H9 (cell line): Measurements from ENCODE around the gene MAEA. TPM values are rescaled to one million over a fixed set of nuclear protein-coding genes. Genes with fewer than 3 reads are reported as not detected.

ENCODE experiments used
- DNase-seq: peaks from one replicate; pipeline ENCODE4 v3.0.0-alpha.2; 2017
- H2AFZ ChIP-seq: one replicate; pipeline ENCODE4 v1.6.1; 2013; ENCODE audit warnings: mild to moderate bottlenecking, low read length, control low read depth, moderate library complexity
- H2AK5ac ChIP-seq: 2 replicates; pipeline ENCODE4 v1.6.1; 2013; ENCODE audit warnings: low read length, control low read depth, mixed read lengths; ENCODE audit not compliant: insufficient read length
- H2BK120ac ChIP-seq: one replicate; pipeline ENCODE4 v1.6.1; 2013; ENCODE audit warnings: low read depth, mild to moderate bottlenecking, low read length, control low read depth, inconsistent platforms; ENCODE audit not compliant: poor library complexity, severe bottlenecking
- H2BK12ac ChIP-seq: 2 replicates; pipeline ENCODE4 v1.6.1; 2013; ENCODE audit warnings: low read length, control low read depth, mixed read lengths, low read depth; ENCODE audit not compliant: insufficient read length
- H2BK15ac ChIP-seq: 2 replicates; pipeline ENCODE4 v1.6.1; 2013; ENCODE audit warnings: low read depth, low read length, control low read depth
- H2BK20ac ChIP-seq: one replicate; pipeline ENCODE4 v1.6.1; 2013; ENCODE audit warnings: low read depth, mild to moderate bottlenecking, low read length, control low read depth, inconsistent platforms; ENCODE audit not compliant: poor library complexity, severe bottlenecking
- H2BK5ac ChIP-seq: 2 replicates; pipeline ENCODE4 v1.6.1; 2013; ENCODE audit warnings: low read length, control low read depth, mixed read lengths; ENCODE audit not compliant: insufficient read length
- H3K14ac ChIP-seq: 2 replicates; pipeline ENCODE4 v1.6.1; 2013; ENCODE audit warnings: low read length, control low read depth; ENCODE audit not compliant: insufficient read depth
- H3K18ac ChIP-seq: 2 replicates; pipeline ENCODE4 v1.6.1; 2013; ENCODE audit warnings: low read depth, mild to moderate bottlenecking, mixed read lengths, low read length, control low read depth; ENCODE audit not compliant: insufficient read length
- H3K23ac ChIP-seq: 2 replicates; pipeline ENCODE4 v1.6.1; 2013; ENCODE audit warnings: low read length, control low read depth, mixed read lengths, low read depth; ENCODE audit not compliant: insufficient read length
- H3K23me2 ChIP-seq: 2 replicates; pipeline ENCODE4 v1.6.1; 2013; ENCODE audit warnings: low read depth, mild to moderate bottlenecking, mixed read lengths, low read length, control low read depth; ENCODE audit not compliant: insufficient read length, poor library complexity, severe bottlenecking
- H3K27ac ChIP-seq: 2 replicates; pipeline ENCODE4 v1.5.1; 2013; ENCODE audit warnings: low read length, control low read depth, mixed read lengths, low read depth; ENCODE audit not compliant: insufficient read length
- H3K27me3 ChIP-seq: 2 replicates; pipeline ENCODE4 v1.6.1; 2013; ENCODE audit warnings: low read length, control low read depth, inconsistent platforms; ENCODE audit not compliant: insufficient read depth
- H3K4ac ChIP-seq: 2 replicates; pipeline ENCODE4 v1.6.1; 2013; ENCODE audit warnings: low read depth, mild to moderate bottlenecking, control low read depth, inconsistent platforms, low read length, moderate library complexity
- H3K4me1 ChIP-seq: 2 replicates; pipeline ENCODE4 v1.6.1; 2013; ENCODE audit warnings: low read length, control low read depth, inconsistent platforms; ENCODE audit not compliant: insufficient read depth
- H3K4me2 ChIP-seq: 2 replicates; pipeline ENCODE4 v1.6.1; 2013; ENCODE audit warnings: low read length, control low read depth, mixed read lengths; ENCODE audit not compliant: insufficient read length, insufficient read depth
- H3K56ac ChIP-seq: 2 replicates; pipeline ENCODE4 v1.6.1; 2013; ENCODE audit warnings: low read depth, mild to moderate bottlenecking, mixed read lengths, low read length, control low read depth; ENCODE audit not compliant: insufficient read length
- H3K79me1 ChIP-seq: 2 replicates; pipeline ENCODE4 v1.6.1; 2013; ENCODE audit warnings: low read depth, mild to moderate bottlenecking, moderate library complexity, low read length, control low read depth, inconsistent platforms; ENCODE audit not compliant: insufficient read depth, poor library complexity, severe bottlenecking
- H3K79me2 ChIP-seq: 2 replicates; pipeline ENCODE4 v1.6.1; 2013; ENCODE audit warnings: low read length, control low read depth, inconsistent platforms; ENCODE audit not compliant: insufficient read depth
- H3K9ac ChIP-seq: 2 replicates; pipeline ENCODE4 v1.6.1; 2013; ENCODE audit warnings: low read length, control low read depth, mixed read lengths; ENCODE audit not compliant: insufficient read length; ENCODE audit errors: extremely low read depth
- H3K9me3 ChIP-seq: one replicate; pipeline ENCODE4 v1.6.1; 2013; ENCODE audit warnings: low read depth, low read length, inconsistent platforms; ENCODE audit not compliant: control insufficient read depth
- H3T11ph ChIP-seq: one replicate; pipeline ENCODE4 v1.6.1; 2013; ENCODE audit warnings: mild to moderate bottlenecking, low read length, control low read depth, inconsistent platforms
- H4K20me1 ChIP-seq: one replicate; pipeline ENCODE4 v1.6.1; 2013; ENCODE audit not compliant: control insufficient read depth, insufficient read length, insufficient read depth
- H4K5ac ChIP-seq: 2 replicates; pipeline ENCODE4 v1.6.1; 2013; ENCODE audit warnings: low read depth, mild to moderate bottlenecking, mixed read lengths, low read length, control low read depth; ENCODE audit not compliant: insufficient read length
- H4K8ac ChIP-seq: replicated peaks from 2 replicates; pipeline ENCODE4 v1.6.1; 2013; ENCODE audit warnings: low read length, control low read depth, mixed read lengths, low read depth; ENCODE audit not compliant: insufficient read length
- H4K91ac ChIP-seq: 2 replicates; pipeline ENCODE4 v1.6.1; 2013; ENCODE audit warnings: low read depth, mild to moderate bottlenecking, moderate library complexity, mixed read lengths, low read length, control low read depth; ENCODE audit not compliant: insufficient read length
- H3K27ac Mint-ChIP-seq, 3 experiments: 2 replicates in 2 of 3; 3 replicates in 1 of 3; pipeline ENCODE4 v1.8.0; 2020 to 2021; ENCODE audit warnings: mixed read lengths in 3 of 3, mild to moderate bottlenecking in 1 of 3, moderate library complexity in 1 of 3
- H3K27me3 Mint-ChIP-seq: 2 replicates; pipeline ENCODE4 v1.8.0; 2021; ENCODE audit warnings: low read depth, mild to moderate bottlenecking, moderate library complexity, mixed read lengths
- H3K36me3 Mint-ChIP-seq, 3 experiments: 2 replicates in 2 of 3; 3 replicates in 1 of 3; pipeline ENCODE4 v1.8.0; 2020 to 2021; ENCODE audit warnings: low read depth in 3 of 3, mixed read lengths in 3 of 3; ENCODE audit not compliant: insufficient read depth in 1 of 3
- H3K4me1 Mint-ChIP-seq, 2 experiments: 2 replicates each; pipeline ENCODE4 v1.8.0; 2020; ENCODE audit warnings: mixed read lengths in 2 of 2
- H3K4me3 Mint-ChIP-seq, 2 experiments: 2 replicates in 1 of 2; 3 replicates in 1 of 2; pipeline ENCODE4 v1.8.0; 2020 to 2021; ENCODE audit warnings: mild to moderate bottlenecking in 2 of 2, mixed read lengths in 2 of 2, moderate library complexity in 1 of 2
- H3K9me3 Mint-ChIP-seq, 2 experiments: 2 replicates in 1 of 2; 3 replicates in 1 of 2; pipeline ENCODE4 v1.8.0; 2020; ENCODE audit warnings: mild to moderate bottlenecking in 2 of 2, mixed read lengths in 2 of 2, moderate library complexity in 1 of 2
- CTCF ChIP-seq: fragments of 200-600 bp; sonication (generic); conservative IDR thresholded peaks from 3 replicates; pipeline ENCODE4 v1.8.0; 2021; ENCODE audit warnings: antibody characterized with exemption, mild to moderate bottlenecking
- WGBS: extraction: QIAGEN DNeasy Blood & Tissue Kit; methylation state at CpG from one replicate; pipeline ENCODE4 v1.1.7; 2013; ENCODE audit warnings: missing lambda C conversion rate, low lambda C conversion rate, mixed read lengths; ENCODE audit not compliant: insufficient read length; ENCODE audit errors: extremely low coverage; 5-methylcytosine and 5-hydroxymethylcytosine counted together
- total RNA-seq: library from RNA; stranded (reverse); gene quantifications from 2 replicates; pipeline ENCODE4 v1.2.1, GENCODE V29; 2021

Gene MAEA
- total RNA-seq, 1 experiment from 2014 or later, result 85.6 TPM

DNA sequence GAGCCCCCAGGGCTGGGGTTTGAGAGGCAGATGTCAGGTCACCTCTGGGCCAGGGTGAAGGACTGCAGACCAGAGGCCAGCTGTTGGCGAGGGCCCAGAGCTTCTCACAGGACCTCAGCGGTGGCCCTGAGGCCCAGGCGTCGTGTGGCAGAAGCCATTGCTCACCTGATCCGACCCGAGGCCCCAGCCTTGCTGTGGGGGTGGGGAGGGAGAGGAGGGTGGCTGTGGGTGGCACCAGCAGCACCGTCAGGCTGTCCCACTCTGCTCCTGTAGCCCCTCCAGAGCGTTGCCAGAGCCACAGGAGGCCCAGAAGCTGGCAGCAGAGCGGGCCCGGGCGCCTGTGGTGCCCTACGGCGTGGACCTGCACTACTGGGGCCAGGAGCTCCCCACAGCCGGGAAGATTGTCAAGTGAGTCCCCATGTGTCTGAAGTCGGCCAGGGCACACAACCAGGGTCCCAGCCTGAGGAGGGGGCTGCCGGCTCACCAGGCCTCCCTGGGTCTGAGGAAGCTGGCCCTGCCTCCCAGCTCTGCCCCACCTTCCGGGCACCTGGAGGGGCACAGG, 86.2 kb downstream of the MAEA start:
- no peak overlapping the region for H3K56ac ChIP-seq
- H3K14ac ChIP-seq, result no peak overlapping the region
- H3K4ac ChIP-seq, result no peak overlapping the region
- H2AFZ ChIP-seq, result no peak overlapping the region
- H3K9me3 Mint-ChIP-seq, result no peaks in the 10 kb centered on the region
- H3T11ph ChIP-seq, result no peak overlapping the region
- H3K4me3 Mint-ChIP-seq, result no peak overlapping the region
- TF ChIP-seq CTCF, result no peak
- H2BK15ac ChIP-seq, result no peak overlapping the region
- no peak overlapping the region for H3K18ac ChIP-seq
- no peaks in the 10 kb centered on the region for H3K23me2 ChIP-seq
- no peak overlapping the region for H3K27ac Mint-ChIP-seq
- no peak overlapping the region for H2BK5ac ChIP-seq
- H3K23ac ChIP-seq, result no peak overlapping the region
- H3K27me3 Mint-ChIP-seq, result no peaks in the 10 kb centered on the region
- no peaks in the 10 kb centered on the region for H3K79me2 ChIP-seq
- H3K4me1 Mint-ChIP-seq, result no peaks in the 10 kb centered on the region
- H3K27me3 ChIP-seq, result no peaks in the 10 kb centered on the region
- no peak overlapping the region for H2AK5ac ChIP-seq
- H3K4me1 ChIP-seq, result no peaks in the 10 kb centered on the region
- no peak for DNase-seq
- no peak overlapping the region for H3K4me2 ChIP-seq
- no peak overlapping the region for H2BK120ac ChIP-seq
- H4K20me1 ChIP-seq, result peaks cover 3% of the 10 kb centered on the region
- H4K5ac ChIP-seq, result no peak overlapping the region
- no peak overlapping the region for H3K9ac ChIP-seq
- H3K27ac ChIP-seq, result no peak overlapping the region
- no peaks in the 10 kb centered on the region for H3K79me1 ChIP-seq
- WGBS, result no CpG with 5 or more reads among the region's 17 CpGs
- no peaks in the 10 kb centered on the region for H3K9me3 ChIP-seq
- no peak overlapping the region for H2BK20ac ChIP-seq
- H4K91ac ChIP-seq, result no peak overlapping the region
- no peak overlapping the region for H2BK12ac ChIP-seq
- no peak overlapping the region for H4K8ac ChIP-seq
- peaks cover 2 to 13% (median 10%) of the 10 kb centered on the region in 3 experiments; a peak in 5 of 7 replicates for H3K36me3 Mint-ChIP-seq
